Urinary bladder (tissue), 4 donors: ENCODE measurements around the gene CLPTM1. TPM values are rescaled to one million over a fixed set of nuclear protein-coding genes. Genes with fewer than 3 reads are reported as not detected.
"Not testable (repeated sequence)": the region's sequence is repeated elsewhere in the genome, so short reads cannot be mapped to it uniquely, and the experiment has no call there.

Experiments
- DNase-seq: peaks from one replicate; pipeline ENCODE4 v3.0.0-alpha.2; 2015; ENCODE audit errors: extremely low spot score
- H3K27ac ChIP-seq: one replicate; pipeline ENCODE4 v1.5.1; 2013; ENCODE audit warnings: low read depth, mild to moderate bottlenecking, moderate library complexity
- H3K36me3 ChIP-seq: one replicate; pipeline ENCODE4 v1.6.1; 2013; ENCODE audit warnings: mild to moderate bottlenecking, moderate library complexity; ENCODE audit not compliant: insufficient read depth
- H3K4me1 ChIP-seq: one replicate; pipeline ENCODE4 v1.6.1; 2013; ENCODE audit warnings: mild to moderate bottlenecking, moderate library complexity; ENCODE audit not compliant: insufficient read depth
- H3K4me3 ChIP-seq: one replicate; pipeline ENCODE4 v1.5.1; 2013; ENCODE audit warnings: low read depth, low read length
- WGBS: extraction: QIAGEN DNeasy Blood & Tissue Kit; methylation state at CpG from one replicate; pipeline ENCODE4 v1.1.7; 2013; 5-methylcytosine and 5-hydroxymethylcytosine counted together
- polyA plus RNA-seq: library from polyadenylated mRNA; stranded (reverse); fragments of 200-250 nt; gene quantifications from one replicate; pipeline ENCODE4 v1.2.3, GENCODE V29; 2013
- total RNA-seq: library from RNA; depleted of rRNA; stranded (reverse); fragments of >200 nt; gene quantifications from one replicate; pipeline ENCODE4 v1.2.3, GENCODE V29; 2014
- donor health status: healthy with polysubstance abuse.
- donor health status: healthy.

The CLPTM1 gene, protein sequence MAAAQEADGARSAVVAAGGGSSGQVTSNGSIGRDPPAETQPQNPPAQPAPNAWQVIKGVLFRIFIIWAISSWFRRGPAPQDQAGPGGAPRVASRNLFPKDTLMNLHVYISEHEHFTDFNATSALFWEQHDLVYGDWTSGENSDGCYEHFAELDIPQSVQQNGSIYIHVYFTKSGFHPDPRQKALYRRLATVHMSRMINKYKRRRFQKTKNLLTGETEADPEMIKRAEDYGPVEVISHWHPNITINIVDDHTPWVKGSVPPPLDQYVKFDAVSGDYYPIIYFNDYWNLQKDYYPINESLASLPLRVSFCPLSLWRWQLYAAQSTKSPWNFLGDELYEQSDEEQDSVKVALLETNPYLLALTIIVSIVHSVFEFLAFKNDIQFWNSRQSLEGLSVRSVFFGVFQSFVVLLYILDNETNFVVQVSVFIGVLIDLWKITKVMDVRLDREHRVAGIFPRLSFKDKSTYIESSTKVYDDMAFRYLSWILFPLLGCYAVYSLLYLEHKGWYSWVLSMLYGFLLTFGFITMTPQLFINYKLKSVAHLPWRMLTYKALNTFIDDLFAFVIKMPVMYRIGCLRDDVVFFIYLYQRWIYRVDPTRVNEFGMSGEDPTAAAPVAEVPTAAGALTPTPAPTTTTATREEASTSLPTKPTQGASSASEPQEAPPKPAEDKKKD
- total RNA-seq (27.3 TPM), polyA plus RNA-seq (104 TPM)

GRCh38 chr19:44954649-44955504, at the start of gene CLPTM1:
Gene CLPTM1 (plus strand): TSS chr19:44955380. CDS start chr19:44955396, 16 bp downstream.
- under 1% methylated on average over 65 of the region's 65 CpGs for WGBS
- H3K36me3 ChIP-seq = no peaks in the 10 kb centered on the region
- H3K4me1 ChIP-seq = no peaks in the 10 kb centered on the region
- DNase-seq = peak; percentile 95
- H3K4me3 ChIP-seq = peak within 1 kb of the TSS; percentile 91
- peak within 1 kb of the TSS; percentile 72 for H3K27ac ChIP-seq

DNA sequence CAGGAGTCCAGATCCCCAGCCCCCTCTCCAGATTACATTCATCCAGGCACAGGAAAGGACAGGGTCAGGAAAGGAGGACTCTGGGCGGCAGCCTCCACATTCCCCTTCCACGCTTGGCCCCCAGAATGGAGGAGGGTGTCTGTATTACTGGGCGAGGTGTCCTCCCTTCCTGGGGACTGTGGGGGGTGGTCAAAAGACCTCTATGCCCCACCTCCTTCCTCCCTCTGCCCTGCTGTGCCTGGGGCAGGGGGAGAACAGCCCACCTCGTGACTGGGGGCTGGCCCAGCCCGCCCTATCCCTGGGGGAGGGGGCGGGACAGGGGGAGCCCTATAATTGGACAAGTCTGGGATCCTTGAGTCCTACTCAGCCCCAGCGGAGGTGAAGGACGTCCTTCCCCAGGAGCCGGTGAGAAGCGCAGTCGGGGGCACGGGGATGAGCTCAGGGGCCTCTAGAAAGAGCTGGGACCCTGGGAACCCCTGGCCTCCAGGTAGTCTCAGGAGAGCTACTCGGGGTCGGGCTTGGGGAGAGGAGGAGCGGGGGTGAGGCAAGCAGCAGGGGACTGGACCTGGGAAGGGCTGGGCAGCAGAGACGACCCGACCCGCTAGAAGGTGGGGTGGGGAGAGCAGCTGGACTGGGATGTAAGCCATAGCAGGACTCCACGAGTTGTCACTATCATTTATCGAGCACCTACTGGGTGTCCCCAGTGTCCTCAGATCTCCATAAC, 49.6 kb upstream of the CLPTM1 start, which contains the start of gene APOE:
Gene APOE (plus strand): TSS at position 360 of the 724 bp plus-strand sequence. CDS start 829 bp downstream, outside the sequence.
- Histone ChIP-seq H3K36me3 (no peaks in the 10 kb centered on the region), H3K4me1 (no peaks in the 10 kb centered on the region), H3K27ac (no peak within 1 kb of the TSS), H3K4me3 (no peak within 1 kb of the TSS)
- under 1% methylated on average over 20 of the region's 20 CpGs for WGBS
- no peak for DNase-seq

- H3K36me3 ChIP-seq = no peaks in the 10 kb centered on the region
- no peak overlapping the region for H3K27ac ChIP-seq
Observed at GRCh38 chr19:44907613-44908012, 47.6 kb upstream of the CLPTM1 start.

GRCh38 chr19:44908074-44908835, 46.9 kb upstream of the CLPTM1 start:
- H3K4me3 ChIP-seq = no peak overlapping the region
- no peaks in the 10 kb centered on the region for H3K36me3 ChIP-seq
- WGBS = 95% methylated on average over 46 of the region's 46 CpGs
- no peak overlapping the region for H3K27ac ChIP-seq
- H3K4me1 ChIP-seq = no peaks in the 10 kb centered on the region
- no peak for DNase-seq

More at GRCh38 chr19:44907613-44908012, 47.6 kb upstream of the CLPTM1 start:
- Histone ChIP-seq H3K4me3 (no peak overlapping the region), H3K4me1 (no peaks in the 10 kb centered on the region)
- no peak for DNase-seq
- 91% methylated on average over 12 of the region's 12 CpGs for WGBS

DNA sequence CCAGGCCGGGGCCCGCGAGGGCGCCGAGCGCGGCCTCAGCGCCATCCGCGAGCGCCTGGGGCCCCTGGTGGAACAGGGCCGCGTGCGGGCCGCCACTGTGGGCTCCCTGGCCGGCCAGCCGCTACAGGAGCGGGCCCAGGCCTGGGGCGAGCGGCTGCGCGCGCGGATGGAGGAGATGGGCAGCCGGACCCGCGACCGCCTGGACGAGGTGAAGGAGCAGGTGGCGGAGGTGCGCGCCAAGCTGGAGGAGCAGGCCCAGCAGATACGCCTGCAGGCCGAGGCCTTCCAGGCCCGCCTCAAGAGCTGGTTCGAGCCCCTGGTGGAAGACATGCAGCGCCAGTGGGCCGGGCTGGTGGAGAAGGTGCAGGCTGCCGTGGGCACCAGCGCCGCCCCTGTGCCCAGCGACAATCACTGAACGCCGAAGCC, 46.3 kb upstream of the CLPTM1 start:
- WGBS = 96% methylated on average over 44 of the region's 44 CpGs
- H3K36me3 ChIP-seq = no peaks in the 10 kb centered on the region
- H3K4me3 ChIP-seq = no peak overlapping the region
- no peak for DNase-seq
- H3K27ac ChIP-seq = no peak overlapping the region
- no peaks in the 10 kb centered on the region for H3K4me1 ChIP-seq

- H3K4me3 ChIP-seq = no peak overlapping the region
- whole genome bisulfite sequencing = 89% methylated on average over 5 of the region's 5 CpGs
- no peaks in the 10 kb centered on the region for H3K4me1 ChIP-seq
- no peak for DNase-seq
- H3K27ac ChIP-seq = no peak overlapping the region
- no peaks in the 10 kb centered on the region for H3K36me3 ChIP-seq
Observed at GRCh38 chr19:44909775-44910174, 45.4 kb upstream of the CLPTM1 start.

GRCh38 chr19:44911896-44912295, 43.3 kb upstream of the CLPTM1 start:
- 93% methylated on average over 6 of the region's 6 CpGs for WGBS

DNA sequence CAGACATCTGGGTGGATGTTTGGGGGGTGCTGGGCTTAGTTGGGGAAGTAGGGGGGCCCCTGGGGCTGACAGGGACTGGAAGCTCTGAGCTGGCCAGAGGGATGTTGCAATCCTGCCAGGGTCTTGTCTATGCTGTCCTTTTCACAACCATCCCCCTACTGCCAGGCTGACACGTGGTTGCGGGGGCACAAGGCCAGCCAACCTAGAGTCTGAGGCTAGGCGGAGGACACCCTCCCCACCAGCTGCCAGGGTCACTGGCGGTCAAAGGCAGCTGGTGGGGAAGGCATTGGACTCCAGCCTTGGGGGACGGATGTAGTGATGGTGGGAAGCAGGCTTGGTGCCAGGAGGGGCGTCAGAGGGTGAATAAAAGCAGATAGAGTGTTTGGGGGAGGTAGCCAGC, 42.3 kb upstream of the CLPTM1 start:
- H3K4me3 ChIP-seq = no peak overlapping the region
- H3K27ac ChIP-seq = no peak overlapping the region
- 49% methylated on average over 6 of the region's 6 CpGs for WGBS
- no peaks in the 10 kb centered on the region for H3K4me1 ChIP-seq
- H3K36me3 ChIP-seq = no peaks in the 10 kb centered on the region
- DNase-seq = no peak

More at GRCh38 chr19:44911896-44912295, 43.3 kb upstream of the CLPTM1 start:
- not testable (repeated sequence) for DNase-seq, H3K4me3 ChIP-seq, H3K27ac ChIP-seq, H3K36me3 ChIP-seq, H3K4me1 ChIP-seq

DNA sequence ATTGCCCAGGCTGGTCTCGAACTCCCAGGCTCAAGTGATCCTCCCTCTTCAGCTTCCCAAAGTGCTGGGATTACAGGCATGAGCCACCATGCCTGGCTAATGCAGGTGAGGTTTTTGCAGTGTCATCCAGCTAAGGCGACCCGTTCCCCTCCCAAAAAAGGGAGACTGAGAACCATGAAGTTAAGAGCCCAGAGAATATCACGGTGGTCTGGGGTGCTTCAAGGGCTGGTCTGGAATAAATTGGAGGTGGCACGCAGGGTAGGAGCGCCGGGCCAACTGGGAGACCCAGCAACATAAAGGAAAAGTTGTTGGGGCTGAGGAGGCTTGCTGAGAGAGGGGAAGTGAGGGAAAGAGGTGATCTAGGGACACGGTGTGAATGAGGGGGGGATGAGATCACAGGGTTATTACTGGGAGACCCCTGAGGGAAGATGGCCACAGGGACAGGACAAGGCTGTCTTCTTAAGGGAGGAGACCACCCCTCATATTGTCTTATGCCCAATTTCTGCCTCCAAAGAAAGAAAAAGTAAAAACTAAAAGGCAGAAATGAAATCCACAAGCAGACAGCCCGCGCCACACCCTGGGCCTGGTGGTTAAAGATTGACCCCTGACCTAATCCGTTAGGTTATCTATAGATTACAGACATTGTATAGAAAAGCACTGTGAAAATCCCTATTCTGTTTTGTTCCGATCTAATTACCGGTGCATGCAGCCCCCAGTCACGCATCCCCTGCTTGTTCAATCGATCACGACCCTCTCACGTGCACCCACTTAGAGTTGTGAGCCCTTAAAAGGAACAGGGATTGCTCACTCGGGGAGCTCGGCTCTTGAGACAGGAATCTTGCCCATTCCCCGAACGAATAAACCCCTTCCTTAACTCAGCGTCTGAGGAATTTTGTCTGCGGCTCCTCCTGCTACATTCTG, 41.4 kb upstream of the CLPTM1 start:
- not testable (repeated sequence) for H3K4me3 ChIP-seq

DNA sequence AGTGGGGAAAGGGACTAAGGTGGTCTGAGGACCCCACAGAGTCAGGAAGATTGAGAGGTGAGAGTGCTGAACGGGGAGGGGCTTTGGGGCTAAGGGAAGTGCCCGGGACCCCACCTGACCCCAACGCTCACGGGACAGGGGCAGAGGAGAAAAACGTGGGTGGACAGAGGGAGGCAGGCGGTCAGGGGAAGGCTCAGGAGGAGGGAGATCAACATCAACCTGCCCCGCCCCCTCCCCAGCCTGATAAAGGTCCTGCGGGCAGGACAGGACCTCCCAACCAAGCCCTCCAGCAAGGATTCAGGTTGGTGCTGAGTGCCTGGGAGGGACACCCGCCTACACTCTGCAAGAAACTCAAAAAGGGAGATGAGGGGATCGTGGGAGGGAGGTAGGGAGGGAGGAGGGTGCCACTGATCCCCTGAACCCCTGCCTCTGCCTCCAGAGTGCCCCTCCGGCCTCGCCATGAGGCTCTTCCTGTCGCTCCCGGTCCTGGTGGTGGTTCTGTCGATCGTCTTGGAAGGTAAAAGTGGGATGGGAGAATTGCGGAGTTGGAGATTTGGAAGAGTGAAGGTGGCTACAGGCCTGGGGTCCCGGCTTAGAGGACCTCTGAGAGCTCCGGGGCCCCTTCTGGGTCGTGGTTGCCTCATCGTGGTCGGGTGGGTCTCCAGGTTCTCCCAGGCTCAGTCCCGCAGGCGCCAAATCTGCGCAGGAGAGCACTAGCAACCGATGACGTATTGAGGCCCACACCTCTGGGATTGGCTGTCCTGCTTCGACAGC, 40.6 kb upstream of the CLPTM1 start, which contains the start of gene APOC1:
Gene APOC1 (plus strand): TSS at position 176 of the 774 bp plus-strand sequence. CDS start 284 bp downstream, at position 460.
- DNase-seq = peak; percentile 74
- H3K4me1 ChIP-seq, H3K27ac ChIP-seq, H3K36me3 ChIP-seq: not testable (repeated sequence)
- peak within 1 kb of the TSS; percentile 28 for H3K4me3 ChIP-seq
- 8% methylated on average over 27 of the region's 28 CpGs for WGBS

More for the DNA sequence above, 41.4 kb upstream of the CLPTM1 start:
- not testable (repeated sequence) for DNase-seq, H3K36me3 ChIP-seq, H3K27ac ChIP-seq, H3K4me1 ChIP-seq
- WGBS = 58% methylated on average over 23 of the region's 23 CpGs

DNA sequence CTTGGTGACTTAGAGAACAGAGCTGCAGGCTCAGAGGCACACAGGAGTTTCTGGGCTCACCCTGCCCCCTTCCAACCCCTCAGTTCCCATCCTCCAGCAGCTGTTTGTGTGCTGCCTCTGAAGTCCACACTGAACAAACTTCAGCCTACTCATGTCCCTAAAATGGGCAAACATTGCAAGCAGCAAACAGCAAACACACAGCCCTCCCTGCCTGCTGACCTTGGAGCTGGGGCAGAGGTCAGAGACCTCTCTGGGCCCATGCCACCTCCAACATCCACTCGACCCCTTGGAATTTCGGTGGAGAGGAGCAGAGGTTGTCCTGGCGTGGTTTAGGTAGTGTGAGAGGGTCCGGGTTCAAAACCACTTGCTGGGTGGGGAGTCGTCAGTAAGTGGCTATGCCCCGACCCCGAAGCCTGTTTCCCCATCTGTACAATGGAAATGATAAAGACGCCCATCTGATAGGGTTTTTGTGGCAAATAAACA, 30.9 kb upstream of the CLPTM1 start:
- 81% methylated on average over 8 of the region's 8 CpGs for WGBS
- Histone ChIP-seq H3K27ac (no peak overlapping the region), H3K4me1 (no peaks in the 10 kb centered on the region), H3K36me3 (no peaks in the 10 kb centered on the region), H3K4me3 (no peak overlapping the region)
- DNase-seq = no peak
